GM13977 (cell line): Measurements from ENCODE around the gene NUDT22.

Experiments used
- DNase-seq: peaks from one replicate; pipeline ENCODE4 v3.0.0; 2012; ENCODE audit warnings: low spot score
- CTCF ChIP-seq: IDR thresholded peaks from 2 replicates; pipeline ENCODE4 v1.5.1; 2012; ENCODE audit warnings: mild to moderate bottlenecking, control low read depth; ENCODE audit not compliant: insufficient read depth; ENCODE audit errors: extremely low read depth, missing control alignments
- in situ Hi-C: fragments of 300-500 bp; cut with MboI; formaldehyde crosslinking; loops from one replicate; pipeline ENCODE4 v1.12.0; 2022; ENCODE audit warnings: low sequenced_read_pairs, low pct_unique_long_range_greater_than_20kb, mixed read lengths, inconsistent platforms; ENCODE audit not compliant: unreplicated experiment

NUDT22 gene

GRCh38 chr11:64237484-64237951 is 11.4 kb downstream of the NUDT22 start:
- no peak for TF ChIP-seq CTCF
- DNase-seq = no peak
- in situ Hi-C loops = no loop called here

GRCh38 chr11:64238076-64238475 is 12.0 kb downstream of the NUDT22 start:
- no peak for DNase-seq
- no peak for TF ChIP-seq CTCF
- in situ Hi-C loops = no loop called here

GRCh38 chr11:64238999-64239398 is 12.9 kb downstream of the NUDT22 start:
- no peak for TF ChIP-seq CTCF
- DNase-seq = peak; percentile 36
- in situ Hi-C loops = no loop called here

GRCh38 chr11:64239662-64240434 is 13.8 kb downstream of the NUDT22 start:
- DNase-seq = peak; percentile 80
- in situ Hi-C loops = no loop called here
- no peak for TF ChIP-seq CTCF

- in situ Hi-C loops = no loop called here
- no peak for TF ChIP-seq CTCF
Observed at GRCh38 chr11:64240435-64241240, 14.6 kb downstream of the NUDT22 start, which contains the start of gene FKBP2. Gene FKBP2, plus strand, starts transcription at chr11:64241095. Its CDS starts 1,293 bp downstream, at chr11:64242388.

GRCh38 chr11:64241241-64241490 is 15.1 kb downstream of the NUDT22 start:
- in situ Hi-C loops = no loop called here
- DNase-seq = peak; percentile 98

More at GRCh38 chr11:64240435-64241240, 14.6 kb downstream of the NUDT22 start, which contains the start of gene FKBP2:
- peak; percentile 96 for DNase-seq

More at GRCh38 chr11:64241241-64241490, 15.1 kb downstream of the NUDT22 start:
- TF ChIP-seq CTCF = no peak
